GM15510 (cell line): ENCODE measurements around the gene CLUH.

Source experiments
- POLR2A ChIP-seq: IDR thresholded peaks from 3 replicates; pipeline ENCODE4 v1.6.1; 2011; ENCODE audit warnings: borderline replicate concordance; ENCODE audit not compliant: insufficient read length; ENCODE audit errors: extremely low read depth

CLUH gene

DNA sequence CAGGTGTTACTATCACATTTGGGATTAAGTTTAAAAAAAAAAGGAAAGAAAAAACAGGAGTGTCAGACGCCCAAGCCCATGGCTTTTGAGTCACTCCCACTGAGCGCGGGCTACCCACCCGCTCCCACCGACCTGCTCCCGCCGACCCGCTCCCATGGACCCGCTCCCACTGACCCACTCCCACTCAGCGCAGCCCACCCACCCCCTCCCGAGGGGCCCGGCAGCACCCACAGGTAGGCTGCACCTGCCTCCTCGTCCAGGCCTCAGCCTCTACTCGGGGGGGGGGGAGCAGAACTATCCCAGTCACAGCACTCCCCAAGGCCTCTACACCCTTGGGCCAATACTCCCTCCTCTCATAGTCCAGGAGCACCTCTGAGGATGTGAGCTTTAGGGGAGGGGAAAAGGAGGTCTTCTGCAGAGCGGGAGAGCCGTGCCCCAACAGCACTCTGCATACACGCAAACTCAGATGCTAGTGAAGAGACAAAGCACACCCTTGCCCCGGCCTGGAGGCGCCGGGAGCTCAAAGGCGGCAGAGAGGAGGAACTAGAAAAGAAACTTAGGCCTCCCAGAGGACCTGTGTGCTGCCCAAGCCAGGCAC is 2.9 kb downstream of the CLUH start:
- no peak for TF ChIP-seq POLR2A

DNA sequence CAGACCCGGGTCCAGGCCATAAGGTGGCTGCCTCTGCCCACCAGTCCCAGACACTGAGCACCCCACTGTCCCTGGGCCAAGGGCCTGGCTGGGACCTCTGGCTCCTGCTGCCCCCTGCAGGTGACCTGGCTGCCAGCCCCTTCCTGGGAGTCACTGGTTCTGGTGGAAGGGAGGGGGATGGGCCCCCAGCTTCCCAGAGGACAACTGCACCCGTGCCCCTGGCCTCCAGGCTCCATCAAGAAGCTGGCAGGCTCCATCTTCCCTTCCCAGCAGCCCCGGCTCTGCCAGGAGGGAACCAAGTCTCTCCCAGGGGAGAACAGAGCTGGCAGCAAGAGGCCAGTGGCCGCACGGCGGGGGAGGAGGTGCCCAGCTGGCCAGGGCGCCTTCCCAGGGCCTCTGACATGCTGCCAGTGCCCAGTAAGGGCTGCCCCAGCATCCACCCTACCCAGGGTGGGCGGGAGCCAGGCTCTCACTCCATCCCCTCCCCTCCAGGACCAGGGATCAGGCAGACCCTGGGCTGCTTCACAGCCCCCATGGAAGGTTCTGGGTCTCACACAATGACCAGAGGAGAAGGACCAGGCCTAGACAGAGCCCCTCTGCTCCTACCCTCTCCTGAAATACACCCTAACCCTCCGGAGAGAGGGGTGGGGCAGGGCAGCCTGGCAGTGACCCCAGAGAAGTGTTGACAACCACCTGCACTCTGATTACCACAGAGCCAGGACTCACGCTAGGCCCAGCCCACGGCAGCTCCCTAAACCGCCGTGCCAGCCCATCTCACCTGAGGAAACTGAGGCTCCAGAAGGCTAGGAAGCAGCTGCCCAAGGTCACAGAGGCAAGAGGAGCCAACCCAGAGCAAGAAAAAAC is 3.6 kb downstream of the CLUH start:
- no peak for TF ChIP-seq POLR2A

DNA sequence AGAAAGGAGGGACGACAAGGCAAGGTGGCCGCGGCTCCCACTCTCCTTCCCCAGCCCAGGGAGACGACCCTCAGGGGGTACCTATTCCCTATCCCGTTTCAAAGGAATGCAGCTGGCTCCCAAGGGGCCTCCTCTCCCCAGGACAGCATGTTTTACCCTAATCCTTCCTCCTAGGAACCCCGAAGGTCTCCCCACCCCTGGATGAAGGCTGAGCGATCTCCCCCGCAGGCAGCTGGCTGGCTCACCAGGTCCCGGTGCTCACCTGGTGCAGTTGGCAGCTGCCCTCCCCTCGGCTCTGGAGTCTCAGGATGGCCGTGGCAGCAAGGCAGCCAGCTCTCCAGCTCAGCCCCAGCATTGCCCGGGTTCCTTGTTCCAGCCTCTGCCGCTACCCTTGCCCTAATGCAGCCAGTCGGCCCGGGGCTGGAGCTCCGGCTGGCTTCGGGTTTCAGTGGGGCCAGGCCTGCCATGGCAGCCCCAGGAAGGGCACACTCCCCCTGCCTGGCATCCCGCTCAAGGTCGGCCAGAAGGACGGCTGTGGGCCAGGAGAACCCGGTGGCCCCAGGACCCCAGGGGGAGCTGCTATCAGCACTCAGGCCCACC is 4.6 kb downstream of the CLUH start:
- no peak for TF ChIP-seq POLR2A

DNA sequence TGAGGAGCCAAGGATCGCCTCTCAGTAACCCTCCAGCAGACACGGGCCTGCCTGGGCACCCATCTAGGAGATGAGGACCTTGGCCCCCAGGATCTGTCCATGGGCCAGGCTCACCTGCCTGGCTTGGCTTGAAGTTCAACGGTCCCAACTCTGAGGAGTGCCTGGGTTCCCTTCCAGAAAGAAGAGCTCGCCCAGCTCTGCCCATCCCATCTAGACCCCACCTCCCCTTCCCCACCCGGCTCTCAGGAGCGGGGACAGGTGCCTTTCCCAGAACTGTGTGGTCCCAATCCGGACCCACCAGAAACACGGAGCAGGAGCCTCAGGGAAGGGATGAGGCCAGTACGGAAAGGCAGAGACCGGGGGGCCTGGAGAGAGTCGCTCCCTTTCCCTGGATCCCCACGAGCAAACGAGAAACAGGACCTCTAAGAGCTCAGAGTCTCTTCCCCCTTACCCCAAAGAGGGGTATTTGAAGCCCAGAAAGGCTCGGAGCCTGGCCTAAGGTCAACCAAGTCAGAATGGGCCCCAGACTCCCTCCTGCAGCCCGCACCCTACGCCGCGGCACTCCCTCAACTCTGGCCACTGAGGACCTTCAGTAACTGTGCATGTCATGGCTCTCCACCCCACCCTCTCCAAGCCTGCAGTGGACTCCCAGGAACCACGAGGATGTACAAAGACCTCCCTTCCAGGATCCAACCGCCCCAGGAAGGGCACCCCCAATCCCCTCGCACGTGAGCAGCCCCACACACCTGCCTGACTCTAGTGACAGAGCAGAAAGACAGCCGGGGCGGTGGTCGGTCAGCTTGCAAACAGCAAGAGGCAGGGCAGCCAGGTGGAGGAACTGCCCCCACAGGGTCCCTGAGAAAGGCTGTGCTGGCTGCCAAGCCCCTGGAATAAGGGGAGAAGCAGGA is 5.4 kb downstream of the CLUH start:
- no peak for TF ChIP-seq POLR2A

DNA sequence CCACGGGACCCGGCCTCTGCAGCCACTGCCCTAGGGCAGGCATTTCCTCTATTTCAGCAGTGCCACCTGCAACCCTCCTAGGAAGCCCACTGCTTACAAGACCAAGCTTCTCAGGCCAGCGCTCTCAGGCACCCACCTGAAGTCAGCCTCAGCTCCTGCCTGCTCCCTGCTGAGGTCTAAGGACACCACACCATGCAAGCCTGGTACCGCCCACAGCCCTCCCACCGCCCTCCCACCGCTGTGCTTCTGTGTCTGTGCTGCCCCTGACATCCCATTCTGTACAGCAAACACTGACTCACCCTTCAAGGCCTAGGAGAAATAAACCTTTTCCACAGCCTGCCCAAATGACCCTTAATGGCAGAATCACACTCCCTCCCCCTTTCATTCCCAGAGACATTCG is 6.3 kb downstream of the CLUH start:
- TF ChIP-seq POLR2A: no peak

DNA sequence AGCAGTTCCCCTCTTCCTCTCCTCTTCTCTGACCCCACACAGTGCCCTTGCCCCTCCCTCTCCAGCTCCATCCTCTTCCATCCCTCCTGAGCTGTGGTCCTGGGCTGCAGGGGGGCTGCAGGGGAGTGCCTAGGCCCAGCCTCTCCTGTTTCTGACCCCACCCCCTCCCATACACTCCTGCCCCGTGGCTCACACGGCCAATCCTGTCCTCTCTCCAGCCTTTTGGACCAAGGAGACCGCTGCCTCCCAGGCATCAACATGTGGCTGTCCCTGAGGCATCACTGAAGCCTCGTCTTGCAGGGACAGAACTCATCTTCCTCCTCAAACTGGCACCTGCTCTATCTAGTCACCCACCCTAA is 6.7 kb downstream of the CLUH start:
- no peak for TF ChIP-seq POLR2A

DNA sequence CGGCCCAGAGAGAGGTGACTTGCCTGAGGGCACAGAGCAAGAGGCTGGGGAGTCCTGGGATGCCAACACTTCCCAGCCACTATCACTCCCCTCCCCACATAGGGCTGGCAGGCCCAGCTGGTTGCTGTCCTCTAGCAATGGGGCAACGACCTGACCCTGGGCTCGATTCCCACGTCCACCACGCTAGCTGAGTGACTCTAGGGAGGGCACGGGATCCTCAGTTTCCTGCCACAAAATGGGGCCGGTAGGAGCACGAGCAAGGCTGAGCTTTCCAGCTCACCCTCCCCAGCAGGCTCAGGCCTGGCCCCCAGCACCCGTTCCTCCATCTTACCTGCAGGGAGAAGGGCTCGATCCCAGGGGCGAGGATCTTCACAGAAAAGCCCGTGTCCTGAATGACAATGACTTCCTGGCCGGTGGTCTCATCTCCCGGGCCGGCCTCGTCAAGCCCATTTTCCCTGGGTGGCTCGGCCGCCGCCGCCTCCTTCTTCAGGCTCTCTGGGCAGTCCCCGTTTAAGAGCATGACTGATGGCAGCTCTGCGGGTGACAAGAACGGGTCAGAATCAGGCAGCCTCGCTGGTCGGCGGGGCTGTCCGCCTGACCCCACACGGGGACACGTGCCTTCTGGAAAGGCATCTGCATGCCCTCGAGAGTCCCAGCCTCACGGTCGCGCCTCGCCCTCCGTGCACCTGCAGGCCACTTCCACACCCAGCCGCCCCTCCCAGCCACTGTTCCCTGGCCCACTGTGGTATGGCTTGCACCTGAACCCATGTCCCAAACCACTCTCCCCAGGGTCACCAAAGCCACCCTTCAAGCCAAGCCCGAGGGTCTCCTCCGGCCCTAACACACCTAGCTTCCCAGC is 7.3 kb downstream of the CLUH start:
- TF ChIP-seq POLR2A: no peak

DNA sequence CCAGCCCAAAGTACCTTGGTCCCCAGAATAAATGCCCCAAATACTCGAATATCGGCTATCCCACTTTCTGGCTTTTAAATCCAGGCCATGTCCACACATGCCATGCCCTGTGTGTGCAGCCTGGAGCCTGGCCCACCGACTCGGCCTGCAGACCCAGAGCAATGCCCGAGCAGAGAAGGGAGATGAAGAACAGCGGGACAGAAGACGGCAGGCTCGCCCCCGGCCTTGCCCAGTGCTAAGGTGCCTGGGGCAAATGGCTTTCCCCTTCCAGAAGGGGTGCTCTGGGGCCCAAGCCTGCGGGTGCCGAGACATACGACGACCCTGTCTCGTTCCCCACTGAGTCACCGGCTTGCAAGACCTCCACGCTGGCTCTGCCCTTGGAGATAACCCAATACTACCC is 8.0 kb downstream of the CLUH start:
- no peak for TF ChIP-seq POLR2A

DNA sequence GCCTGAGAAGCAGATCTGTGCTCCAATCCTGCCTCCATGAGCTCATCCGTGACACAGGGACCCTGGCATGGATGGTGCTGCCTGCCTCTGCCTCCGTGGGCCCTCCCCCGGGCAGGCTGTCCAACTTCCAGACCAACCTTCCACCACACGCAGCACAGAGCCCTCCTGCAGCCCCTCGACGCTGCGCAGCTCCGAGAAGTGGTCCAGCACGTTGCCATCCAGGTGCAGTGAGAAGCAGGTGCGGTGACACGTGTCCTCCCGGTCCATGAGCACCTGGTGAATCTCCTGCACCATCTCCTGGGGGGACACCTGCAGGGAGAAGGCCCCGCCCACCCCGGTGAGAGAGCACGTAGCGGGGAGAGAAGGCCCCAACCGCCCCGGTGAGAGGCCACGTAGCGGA is 8.4 kb downstream of the CLUH start:
- no peak for TF ChIP-seq POLR2A

DNA sequence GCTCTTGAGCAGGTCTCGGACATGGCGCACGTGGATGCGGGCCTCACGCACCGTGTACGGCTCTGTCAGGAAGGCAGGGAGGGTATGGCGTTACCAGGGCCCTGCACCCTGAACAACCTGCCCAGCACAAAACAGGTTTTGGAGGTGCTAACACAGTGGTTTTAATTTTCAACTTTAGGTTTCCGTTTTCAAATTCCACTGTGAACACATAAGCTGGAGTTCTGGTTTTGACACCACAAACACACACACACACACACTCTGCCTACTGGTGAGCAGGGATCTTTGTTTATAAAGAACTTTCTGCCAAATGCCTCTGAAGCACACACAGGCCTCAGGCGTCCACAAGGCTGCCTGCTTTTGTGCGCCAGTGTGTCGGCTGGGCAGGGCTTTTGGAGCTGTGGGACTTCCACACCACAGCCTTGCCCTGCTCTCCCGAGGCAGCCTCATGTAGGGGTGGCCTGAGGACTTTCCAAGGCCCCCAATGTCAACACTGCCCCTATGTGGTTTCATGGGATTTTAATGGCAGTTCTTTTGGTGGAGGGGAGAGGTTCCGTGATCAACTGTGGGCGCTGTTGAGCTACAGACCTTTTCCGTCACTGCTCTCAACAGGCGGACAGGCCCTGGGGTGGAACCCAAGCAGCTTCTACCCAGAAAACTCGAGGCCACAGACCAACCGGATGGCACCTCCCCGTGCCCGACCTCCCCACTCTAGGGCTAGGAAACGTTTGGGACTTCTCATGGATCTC is 9.4 kb downstream of the CLUH start:
- TF ChIP-seq POLR2A: no peak

DNA sequence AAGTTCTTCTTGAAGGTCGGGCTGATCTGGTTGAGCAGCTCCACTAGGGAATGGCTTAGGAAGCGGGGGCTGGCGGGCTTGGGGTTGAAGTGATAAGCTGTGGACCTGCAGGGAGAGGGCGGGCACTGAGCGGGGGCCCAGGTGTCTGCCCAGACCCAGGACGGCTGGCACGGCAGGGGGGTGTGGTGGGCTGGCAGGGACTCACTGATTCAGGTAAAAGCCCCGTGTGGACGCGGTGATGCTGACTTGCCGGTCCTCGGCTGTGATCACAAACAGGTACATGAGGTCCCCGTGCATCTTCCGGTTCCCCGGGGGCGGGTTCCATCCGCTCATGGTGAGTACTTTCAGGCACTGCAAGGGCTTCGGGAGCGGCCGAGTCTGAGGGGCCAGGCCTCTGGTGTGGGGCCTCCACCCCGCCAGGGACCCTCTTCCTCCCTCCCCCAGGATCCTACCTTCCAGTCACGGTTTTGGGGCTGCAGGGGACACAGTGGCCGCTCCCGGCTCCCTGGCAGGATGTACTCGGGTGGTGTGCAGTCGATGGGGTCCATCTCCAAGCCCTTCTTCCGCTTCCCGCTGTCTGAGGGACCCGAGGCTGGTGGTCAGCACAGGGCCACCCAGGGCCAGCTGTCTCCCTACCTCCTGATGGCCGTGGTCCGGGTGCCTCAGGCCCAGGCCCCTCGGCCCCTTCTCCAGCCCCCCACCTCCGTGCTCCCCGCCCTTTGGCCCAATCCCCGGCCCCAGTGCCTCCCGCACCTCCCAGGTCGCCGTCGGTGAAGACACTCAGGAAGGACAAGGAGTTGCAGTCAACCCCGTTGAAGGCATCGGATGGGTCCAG is 10.2 kb downstream of the CLUH start:
- TF ChIP-seq POLR2A: no peak

DNA sequence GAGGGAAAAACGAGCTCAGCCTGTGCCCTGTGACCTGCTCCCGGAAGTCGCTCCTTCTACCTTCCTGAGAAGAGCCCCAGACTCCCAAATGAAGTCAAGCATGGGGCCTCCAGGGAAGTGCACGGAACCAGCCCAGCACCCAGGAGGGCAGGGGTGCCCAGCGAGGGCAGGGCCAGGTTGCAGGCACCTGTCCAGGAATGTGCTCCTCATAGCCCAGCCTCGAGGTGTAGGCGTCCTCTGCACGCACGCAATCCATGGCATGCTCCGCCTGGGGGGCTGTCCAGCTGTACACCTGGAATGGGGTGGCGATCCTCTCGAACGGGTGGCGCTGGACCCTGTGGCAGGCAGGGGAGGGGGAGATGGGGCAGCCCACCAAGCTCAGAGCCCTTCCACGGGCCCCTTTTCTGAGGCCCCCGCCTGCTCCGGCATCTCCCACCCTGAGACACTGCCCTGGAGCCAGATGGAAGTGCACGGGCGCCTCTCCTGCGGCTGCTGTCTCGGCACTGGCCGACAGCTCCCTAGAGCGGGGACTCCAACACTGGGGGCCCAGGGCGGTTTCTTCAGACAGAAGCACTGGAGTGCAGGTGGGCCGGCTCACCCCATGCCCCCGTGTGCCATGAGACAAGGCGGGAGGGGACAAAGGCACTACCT is 10.9 kb downstream of the CLUH start:
- TF ChIP-seq POLR2A: no peak
